OCI-LY7 (cell line): ENCODE measurements around the gene PITPNC1. TPM values are rescaled to one million over a fixed set of nuclear protein-coding genes. Genes with fewer than 3 reads are reported as not detected.

Experiments
- BruUV-seq: library from RNA; stranded (reverse); fragments of 400-500 nt; replicated peaks from 2 replicates; lab custom pipeline; 2021; lab: Mats Ljungman, UMichigan
- CTCF ChIA-PET: fragments of 300-600 bp; sonication (Branson Sonifier 250); formaldehyde crosslinking; loops from one replicate; lab custom pipeline; 2022; ENCODE audit warnings: antibody characterized with exemption; ENCODE audit not compliant: unreplicated experiment; lab: Charles Lee
- POLR2A ChIA-PET: fragments of 300-600 bp; sonication (Branson Sonifier 250); formaldehyde crosslinking; loops from one replicate; lab custom pipeline; 2022; ENCODE audit warnings: antibody characterized with exemption; lab: Charles Lee
- DNase-seq: peaks from one replicate; pipeline ENCODE4 v3.0.0-alpha.2; 2015; ENCODE audit warnings: low spot score
- H2AFZ ChIP-seq: fragments of 200-600 bp; sonication (generic), shearing (Covaris generic); 2 replicates; pipeline ENCODE4 v1.6.1; 2014; ENCODE audit warnings: mild to moderate bottlenecking, antibody characterized with exemption, low read length, moderate library complexity
- H3K27ac ChIP-seq: fragments of 200-600 bp; sonication (generic); 2 replicates; pipeline ENCODE4 v1.5.1; 2014; ENCODE audit warnings: mixed run types, low read depth, mild to moderate bottlenecking, moderate library complexity, low read length, inconsistent platforms; ENCODE audit not compliant: poor library complexity, severe bottlenecking
- H3K36me3 ChIP-seq: fragments of 200-600 bp; sonication (generic); 2 replicates; pipeline ENCODE4 v1.6.1; 2014; ENCODE audit warnings: mild to moderate bottlenecking, antibody characterized with exemption, low read length, moderate library complexity, mixed read lengths; ENCODE audit not compliant: insufficient read depth
- H3K4me1 ChIP-seq: fragments of 200-600 bp; sonication (generic); 2 replicates; pipeline ENCODE4 v1.5.1; 2014; ENCODE audit warnings: mild to moderate bottlenecking, low read length; ENCODE audit not compliant: insufficient read depth, poor library complexity, severe bottlenecking
- H3K4me2 ChIP-seq: fragments of 200-600 bp; sonication (generic); 2 replicates; pipeline ENCODE4 v1.6.1; 2014; ENCODE audit warnings: mild to moderate bottlenecking, low read length
- H3K4me3 ChIP-seq: fragments of 200-600 bp; sonication (generic); 2 replicates; pipeline ENCODE4 v1.5.1; 2014; ENCODE audit warnings: mild to moderate bottlenecking, low read depth, low read length; ENCODE audit not compliant: poor library complexity, severe bottlenecking
- H3K79me2 ChIP-seq: fragments of 200-600 bp; sonication (generic); 2 replicates; pipeline ENCODE4 v1.6.1; 2016; ENCODE audit warnings: low read depth, mild to moderate bottlenecking, low read length, moderate library complexity, mixed read lengths; ENCODE audit not compliant: insufficient read depth
- H3K9me2 ChIP-seq: fragments of 200-600 bp; sonication (generic); 2 replicates; pipeline ENCODE4 v1.6.1; 2016; ENCODE audit warnings: mild to moderate bottlenecking, low read length, mixed read lengths; ENCODE audit not compliant: insufficient read depth
- H3K9me3 ChIP-seq: fragments of 200-600 bp; sonication (generic); 2 replicates; pipeline ENCODE4 v1.6.1; 2014; ENCODE audit warnings: mild to moderate bottlenecking, mixed run types, low read length, mixed read lengths
- H4K20me1 ChIP-seq: fragments of 200-600 bp; sonication (generic); 2 replicates; pipeline ENCODE4 v1.6.1; 2014; ENCODE audit warnings: mild to moderate bottlenecking, antibody characterized with exemption, low read length, moderate library complexity, mixed read lengths; ENCODE audit not compliant: insufficient read depth
- CTCF ChIP-seq: fragments of 200-600 bp; sonication (generic); conservative IDR thresholded peaks from 2 replicates; pipeline ENCODE4 v1.5.1; 2014; ENCODE audit warnings: mild to moderate bottlenecking, antibody characterized with exemption, low read length, moderate library complexity, mixed read lengths
- EZH2phosphoT487 ChIP-seq: fragments of 200-600 bp; sonication (generic); IDR thresholded peaks from 2 replicates; pipeline ENCODE4 v1.6.1; 2018; ENCODE audit warnings: low read depth, borderline replicate concordance, mild to moderate bottlenecking, mixed run types, antibody characterized with exemption, low read length, moderate library complexity, mixed read lengths
- intact Hi-C: fragments of 100-400 bp; cut with micrococcal nuclease; formaldehyde crosslinking; loops from one replicate; pipeline ENCODE4 v1.10.0; 2022; ENCODE audit not compliant: unreplicated experiment
- total RNA-seq, 2 experiments: library from RNA; depleted of rRNA in 1 of 2; stranded (reverse); fragments of >200 nt in 1 of 2; shearing (Covaris generic) in 1 of 2; gene quantifications; 2 replicates each; pipeline ENCODE4 v1.2.3, GENCODE V29; 2014 to 2022

PITPNC1 gene
- total RNA-seq, 2 experiments from 2014 or later: 14.3 to 21.1 TPM

- Histone ChIP-seq H3K9me2 (no peaks in the 10 kb centered on the region), H2AFZ (no peak overlapping the region), H3K79me2 (no peaks in the 10 kb centered on the region), H3K4me3 (no peak overlapping the region), H3K4me2 (no peak overlapping the region), H3K27ac (no peak overlapping the region), H3K4me1 (no peaks in the 10 kb centered on the region), H3K36me3 (no peaks in the 10 kb centered on the region), H4K20me1 (no peaks in the 10 kb centered on the region), H3K9me3 (no peaks in the 10 kb centered on the region)
- TF ChIP-seq CTCF (no peak), EZH2phosphoT487 (no peak)
- CTCF ChIA-PET: no interaction called here
- BruUV-seq: no TSS peak
- DNase-seq: no peak
- POLR2A ChIA-PET: interaction anchor here (2.4 kb wide), 1 partner anchor 13 kb away, joined by 5 read pairs; no protein-coding TSS in a partner anchor
- intact Hi-C loops: no loop called here
Observed at GRCh38 chr17:67499685-67500084, 122.6 kb downstream of the PITPNC1 start.

DNA sequence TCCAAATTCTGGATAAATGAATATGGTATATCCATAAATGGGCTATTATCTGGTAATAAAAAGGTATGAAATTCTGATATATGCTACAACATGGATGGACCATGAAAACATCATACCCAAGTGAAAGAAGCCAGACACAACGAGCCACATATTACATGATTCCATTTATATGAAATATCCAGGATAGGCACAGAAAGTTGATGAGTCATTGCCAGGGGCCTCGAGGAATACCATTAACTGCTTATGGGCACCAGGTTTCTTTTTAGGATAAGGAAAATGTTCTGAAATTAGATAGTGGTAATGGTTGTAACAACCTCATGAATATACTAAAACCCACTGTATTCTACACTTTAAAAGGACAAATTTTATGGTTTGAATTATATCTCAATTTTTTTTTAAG lies 123.2 kb downstream of the PITPNC1 start:
- BruUV-seq: no TSS peak
- Histone ChIP-seq H3K9me3 (no peaks in the 10 kb centered on the region), H3K4me3 (no peak overlapping the region), H4K20me1 (no peaks in the 10 kb centered on the region), H3K9me2 (no peaks in the 10 kb centered on the region), H2AFZ (no peak overlapping the region), H3K4me2 (no peak overlapping the region), H3K27ac (no peak overlapping the region), H3K4me1 (no peaks in the 10 kb centered on the region), H3K36me3 (no peaks in the 10 kb centered on the region), H3K79me2 (no peaks in the 10 kb centered on the region)
- TF ChIP-seq EZH2phosphoT487: no peak
- no peak for TF ChIP-seq CTCF
- POLR2A ChIA-PET: interaction anchor here (1.0 to 2.4 kb wide), 2 partner anchors 11 to 13 kb away, joined by 3 to 5 read pairs; no protein-coding TSS in a partner anchor
- DNase-seq: no peak
- CTCF ChIA-PET: no interaction called here
- intact Hi-C loops: no loop called here

GRCh38 chr17:67500677-67501300 lies 123.7 kb downstream of the PITPNC1 start:
- Histone ChIP-seq H3K4me1 (no peaks in the 10 kb centered on the region), H3K27ac (no peak overlapping the region), H2AFZ (no peak overlapping the region), H3K36me3 (no peaks in the 10 kb centered on the region), H4K20me1 (no peaks in the 10 kb centered on the region), H3K4me2 (no peak overlapping the region), H3K4me3 (no peak overlapping the region), H3K9me2 (no peaks in the 10 kb centered on the region), H3K79me2 (no peaks in the 10 kb centered on the region), H3K9me3 (no peaks in the 10 kb centered on the region)
- no peak for DNase-seq
- POLR2A ChIA-PET: interaction anchor here (1.0 kb wide), 1 partner anchor 10 kb away, joined by 3 read pairs; no protein-coding TSS in a partner anchor
- TF ChIP-seq EZH2phosphoT487: no peak
- TF ChIP-seq CTCF: no peak
- CTCF ChIA-PET: no interaction called here
- BruUV-seq: no TSS peak
- intact Hi-C loops: no loop called here
